Measurements from ENCODE around the gene EXTL2. TPM values are rescaled to one million over a fixed set of nuclear protein-coding genes. Genes with fewer than 3 reads are reported as not detected.

EXTL2 gene
- total and polyA plus RNA-seq, 9 of the 15 experiments (the other 6 are each of a cell fraction or from before 2014, with no cell fraction given), result 8.5 to 40.7 (median 26.0) TPM

- TF ChIP-seq, protein P1, sequence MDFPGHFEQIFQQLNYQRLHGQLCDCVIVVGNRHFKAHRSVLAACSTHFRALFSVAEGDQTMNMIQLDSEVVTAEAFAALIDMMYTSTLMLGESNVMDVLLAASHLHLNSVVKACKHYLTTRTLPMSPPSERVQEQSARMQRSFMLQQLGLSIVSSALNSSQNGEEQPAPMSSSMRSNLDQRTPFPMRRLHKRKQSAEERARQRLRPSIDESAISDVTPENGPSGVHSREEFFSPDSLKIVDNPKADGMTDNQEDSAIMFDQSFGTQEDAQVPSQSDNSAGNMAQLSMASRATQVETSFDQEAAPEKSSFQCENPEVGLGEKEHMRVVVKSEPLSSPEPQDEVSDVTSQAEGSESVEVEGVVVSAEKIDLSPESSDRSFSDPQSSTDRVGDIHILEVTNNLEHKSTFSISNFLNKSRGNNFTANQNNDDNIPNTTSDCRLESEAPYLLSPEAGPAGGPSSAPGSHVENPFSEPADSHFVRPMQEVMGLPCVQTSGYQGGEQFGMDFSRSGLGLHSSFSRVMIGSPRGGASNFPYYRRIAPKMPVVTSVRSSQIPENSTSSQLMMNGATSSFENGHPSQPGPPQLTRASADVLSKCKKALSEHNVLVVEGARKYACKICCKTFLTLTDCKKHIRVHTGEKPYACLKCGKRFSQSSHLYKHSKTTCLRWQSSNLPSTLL (IDR thresholded peaks at IDR 0.05), result no peak
- TF ChIP-seq CREB3 (tag; conservative IDR thresholded peaks at IDR 0.05; ENCODE audit: low read depth) (no peak), ZNF609 (CRISPR knock-in tag; IDR thresholded peaks at IDR 0.05; ENCODE audit: borderline replicate concordance) (no peak), ZNF764 (CRISPR knock-in tag; IDR thresholded peaks at IDR 0.05; ENCODE audit: low read depth) (no peak), MTA1 (IDR thresholded peaks at IDR 0.05; ENCODE audit: borderline replicate concordance) (no peak), HDAC6 (IDR thresholded peaks at IDR 0.05; ENCODE audit: low read depth, low read length) (no peak), RBM34 (IDR thresholded peaks at IDR 0.05; ENCODE audit: borderline replicate concordance, insufficient read depth, low read length) (no peak), FOSL1 (tag; conservative IDR thresholded peaks at IDR 0.05) (no peak), ZNF77 (CRISPR knock-in tag; IDR thresholded peaks at IDR 0.05) (no peak), CCAR2 (IDR thresholded peaks at IDR 0.05; ENCODE audit: low read depth, low read length) (no peak), ZZZ3 (IDR thresholded peaks at IDR 0.05) (no peak), GATA2 (CRISPR knock-in tag; IDR thresholded peaks at IDR 0.05) (no peak), GTF2F1 (IDR thresholded peaks at IDR 0.05; ENCODE audit: low read depth, low read length) (no peak), JUNB (CRISPR knock-in tag; conservative IDR thresholded peaks at IDR 0.05) (no peak)
- TF ChIP-seq, protein P2, sequence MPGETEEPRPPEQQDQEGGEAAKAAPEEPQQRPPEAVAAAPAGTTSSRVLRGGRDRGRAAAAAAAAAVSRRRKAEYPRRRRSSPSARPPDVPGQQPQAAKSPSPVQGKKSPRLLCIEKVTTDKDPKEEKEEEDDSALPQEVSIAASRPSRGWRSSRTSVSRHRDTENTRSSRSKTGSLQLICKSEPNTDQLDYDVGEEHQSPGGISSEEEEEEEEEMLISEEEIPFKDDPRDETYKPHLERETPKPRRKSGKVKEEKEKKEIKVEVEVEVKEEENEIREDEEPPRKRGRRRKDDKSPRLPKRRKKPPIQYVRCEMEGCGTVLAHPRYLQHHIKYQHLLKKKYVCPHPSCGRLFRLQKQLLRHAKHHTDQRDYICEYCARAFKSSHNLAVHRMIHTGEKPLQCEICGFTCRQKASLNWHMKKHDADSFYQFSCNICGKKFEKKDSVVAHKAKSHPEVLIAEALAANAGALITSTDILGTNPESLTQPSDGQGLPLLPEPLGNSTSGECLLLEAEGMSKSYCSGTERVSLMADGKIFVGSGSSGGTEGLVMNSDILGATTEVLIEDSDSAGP (CRISPR knock-in tag; IDR thresholded peaks at IDR 0.05), result no peak
Observed at GRCh38 chr1:100894603-100895539, at the start of gene EXTL2 (continued).
